ENCODE results near the gene PBX1. TPM values are rescaled to one million over a fixed set of nuclear protein-coding genes. Genes with fewer than 3 reads are reported as not detected.

Gene PBX1
- total RNA-seq, 2 experiments from 2014 or later = not detected

GRCh38 chr1:164760569-164760968, 201.6 kb downstream of the PBX1 start:
- POLR2A ChIA-PET = no interaction called here
- Mint-ChIP-seq H3K4me3 (no peak overlapping the region), H3K36me3 (ENCODE audit: low read depth) (no peaks in the 10 kb centered on the region), H3K9me3 (ENCODE audit: insufficient read depth) (no peaks in the 10 kb centered on the region), H3K4me1 (ENCODE audit: low read depth) (no peaks in the 10 kb centered on the region), H3K27ac (no peak overlapping the region), H3K27me3 (ENCODE audit: low read depth) (no peaks in the 10 kb centered on the region)
- CTCF ChIA-PET = no interaction called here
- DNase-seq = no peak
- ATAC-seq = no peak

GRCh38 chr1:164761009-164761408, 202.0 kb downstream of the PBX1 start:
- no peak overlapping the region for H3K4me3 Mint-ChIP-seq
- no peaks in the 10 kb centered on the region for H3K27me3 Mint-ChIP-seq (ENCODE audit: low read depth)
- POLR2A ChIA-PET = no interaction called here
- no peaks in the 10 kb centered on the region for H3K4me1 Mint-ChIP-seq (ENCODE audit: low read depth)
- CTCF ChIA-PET = no interaction called here
- no peaks in the 10 kb centered on the region for H3K9me3 Mint-ChIP-seq (ENCODE audit: insufficient read depth)
- H3K36me3 Mint-ChIP-seq (ENCODE audit: low read depth) = no peaks in the 10 kb centered on the region
- no peak overlapping the region for H3K27ac Mint-ChIP-seq
- no peak for DNase-seq
- ATAC-seq = no peak

GRCh38 chr1:164763098-164763497, 204.1 kb downstream of the PBX1 start:
- no peak overlapping the region for H3K4me3 Mint-ChIP-seq
- H3K36me3 Mint-ChIP-seq (ENCODE audit: low read depth) = no peaks in the 10 kb centered on the region
- CTCF ChIA-PET = interaction anchor here (1.4 kb wide), 1 partner anchor 24 kb away, joined by 4 read pairs; no protein-coding TSS in a partner anchor
- ATAC-seq (no peak), DNase-seq (no peak)
- POLR2A ChIA-PET = no interaction called here
- no peaks in the 10 kb centered on the region for H3K4me1 Mint-ChIP-seq (ENCODE audit: low read depth)
- H3K27ac Mint-ChIP-seq = no peak overlapping the region
- no peaks in the 10 kb centered on the region for H3K27me3 Mint-ChIP-seq (ENCODE audit: low read depth)
- no peaks in the 10 kb centered on the region for H3K9me3 Mint-ChIP-seq (ENCODE audit: insufficient read depth)

- no peaks in the 10 kb centered on the region for H3K9me3 Mint-ChIP-seq (ENCODE audit: insufficient read depth)
- ChIA-PET CTCF (interaction anchor here (1.0 kb wide), 1 partner anchor 23 kb away, joined by 4 read pairs; no protein-coding TSS in a partner anchor), POLR2A (no interaction called here)
- H3K27me3 Mint-ChIP-seq (ENCODE audit: low read depth) = no peaks in the 10 kb centered on the region
- no peaks in the 10 kb centered on the region for H3K4me1 Mint-ChIP-seq (ENCODE audit: low read depth)
- H3K36me3 Mint-ChIP-seq (ENCODE audit: low read depth) = no peaks in the 10 kb centered on the region
- no peak overlapping the region for H3K27ac Mint-ChIP-seq
- ATAC-seq = no peak
- no peak overlapping the region for H3K4me3 Mint-ChIP-seq
- DNase-seq = no peak
These were observed 205.3 kb downstream of the PBX1 start for GRCh38 chr1:164764333-164764732.

- Mint-ChIP-seq H3K4me3 (no peak overlapping the region), H3K36me3 (ENCODE audit: low read depth) (no peaks in the 10 kb centered on the region), H3K4me1 (ENCODE audit: low read depth) (no peaks in the 10 kb centered on the region), H3K27ac (no peak overlapping the region), H3K27me3 (ENCODE audit: low read depth) (no peaks in the 10 kb centered on the region), H3K9me3 (ENCODE audit: insufficient read depth) (no peaks in the 10 kb centered on the region)
- ATAC-seq = no peak
- ChIA-PET CTCF (no interaction called here), POLR2A (no interaction called here)
- DNase-seq = no peak
These were observed 206.6 kb downstream of the PBX1 start for GRCh38 chr1:164765557-164765956.

GRCh38 chr1:164765992-164766720, 207.2 kb downstream of the PBX1 start:
- H3K4me3 Mint-ChIP-seq = no peak overlapping the region
- H3K27ac Mint-ChIP-seq = no peak overlapping the region
- no peaks in the 10 kb centered on the region for H3K27me3 Mint-ChIP-seq (ENCODE audit: low read depth)
- CTCF ChIA-PET = no interaction called here
- no peaks in the 10 kb centered on the region for H3K4me1 Mint-ChIP-seq (ENCODE audit: low read depth)
- H3K36me3 Mint-ChIP-seq (ENCODE audit: low read depth) = no peaks in the 10 kb centered on the region
- ATAC-seq (no peak), DNase-seq (no peak)
- H3K9me3 Mint-ChIP-seq (ENCODE audit: insufficient read depth) = no peaks in the 10 kb centered on the region
- POLR2A ChIA-PET = no interaction called here

GRCh38 chr1:164767752-164768402, 208.9 kb downstream of the PBX1 start:
- H3K27me3 Mint-ChIP-seq (ENCODE audit: low read depth) = no peaks in the 10 kb centered on the region
- no peak overlapping the region for H3K4me3 Mint-ChIP-seq
- no peak for ATAC-seq
- no peaks in the 10 kb centered on the region for H3K9me3 Mint-ChIP-seq (ENCODE audit: insufficient read depth)
- DNase-seq = no peak
- CTCF ChIA-PET = no interaction called here
- no peak overlapping the region for H3K27ac Mint-ChIP-seq
- POLR2A ChIA-PET = no interaction called here
- no peaks in the 10 kb centered on the region for H3K36me3 Mint-ChIP-seq (ENCODE audit: low read depth)
- no peaks in the 10 kb centered on the region for H3K4me1 Mint-ChIP-seq (ENCODE audit: low read depth)

GRCh38 chr1:164768619-164769018, 209.6 kb downstream of the PBX1 start:
- POLR2A ChIA-PET = no interaction called here
- Mint-ChIP-seq H3K4me3 (no peak overlapping the region), H3K27me3 (ENCODE audit: low read depth) (no peaks in the 10 kb centered on the region), H3K27ac (no peak overlapping the region), H3K9me3 (ENCODE audit: insufficient read depth) (no peaks in the 10 kb centered on the region), H3K36me3 (ENCODE audit: low read depth) (no peaks in the 10 kb centered on the region), H3K4me1 (ENCODE audit: low read depth) (no peaks in the 10 kb centered on the region)
- CTCF ChIA-PET = no interaction called here
- no peak for ATAC-seq
- DNase-seq = no peak

GRCh38 chr1:164769486-164770130, 210.6 kb downstream of the PBX1 start:
- H3K4me3 Mint-ChIP-seq = no peak overlapping the region
- no peak overlapping the region for H3K27ac Mint-ChIP-seq
- H3K4me1 Mint-ChIP-seq (ENCODE audit: low read depth) = no peaks in the 10 kb centered on the region
- H3K36me3 Mint-ChIP-seq (ENCODE audit: low read depth) = no peaks in the 10 kb centered on the region
- CTCF ChIA-PET = no interaction called here
- POLR2A ChIA-PET = no interaction called here
- no peak for ATAC-seq
- DNase-seq = no peak
- H3K9me3 Mint-ChIP-seq (ENCODE audit: insufficient read depth) = no peaks in the 10 kb centered on the region
- no peaks in the 10 kb centered on the region for H3K27me3 Mint-ChIP-seq (ENCODE audit: low read depth)

- Mint-ChIP-seq H3K9me3 (ENCODE audit: insufficient read depth) (no peaks in the 10 kb centered on the region), H3K4me3 (no peak overlapping the region), H3K27me3 (ENCODE audit: low read depth) (no peaks in the 10 kb centered on the region), H3K4me1 (ENCODE audit: low read depth) (no peaks in the 10 kb centered on the region), H3K36me3 (ENCODE audit: low read depth) (no peaks in the 10 kb centered on the region), H3K27ac (no peak overlapping the region)
- no peak for ATAC-seq
- ChIA-PET POLR2A (no interaction called here), CTCF (no interaction called here)
- DNase-seq = no peak
These were observed 211.1 kb downstream of the PBX1 start for GRCh38 chr1:164770131-164770529.

GRCh38 chr1:164771041-164771618, 212.1 kb downstream of the PBX1 start:
- H3K4me1 Mint-ChIP-seq (ENCODE audit: low read depth) = peaks cover 3% of the 10 kb centered on the region
- no peaks in the 10 kb centered on the region for H3K9me3 Mint-ChIP-seq (ENCODE audit: insufficient read depth)
- CTCF ChIA-PET = no interaction called here
- H3K27ac Mint-ChIP-seq = no peak overlapping the region
- ATAC-seq (no peak), DNase-seq (no peak)
- POLR2A ChIA-PET = no interaction called here
- no peaks in the 10 kb centered on the region for H3K27me3 Mint-ChIP-seq (ENCODE audit: low read depth)
- no peak overlapping the region for H3K4me3 Mint-ChIP-seq
- no peaks in the 10 kb centered on the region for H3K36me3 Mint-ChIP-seq (ENCODE audit: low read depth)

- Mint-ChIP-seq H3K9me3 (ENCODE audit: insufficient read depth) (no peaks in the 10 kb centered on the region), H3K4me1 (ENCODE audit: low read depth) (peaks cover 3% of the 10 kb centered on the region), H3K4me3 (no peak overlapping the region), H3K27me3 (ENCODE audit: low read depth) (no peaks in the 10 kb centered on the region), H3K36me3 (ENCODE audit: low read depth) (no peaks in the 10 kb centered on the region), H3K27ac (no peak overlapping the region)
- DNase-seq = no peak
- CTCF ChIA-PET = no interaction called here
- ATAC-seq = no peak
- POLR2A ChIA-PET = no interaction called here
These were observed 212.8 kb downstream of the PBX1 start for GRCh38 chr1:164771619-164772361.
